Panc1 (cell line): Measurements from ENCODE around the gene NSD1. TPM values are rescaled to one million over a fixed set of nuclear protein-coding genes. Genes with fewer than 3 reads are reported as not detected.

Experiments
- ATAC-seq: fragments of 200-7000 bp; cut with Tn5 transposase; 2 replicates; pipeline ENCODE4 v1.9.1; 2020; ENCODE audit warnings: mild to moderate bottlenecking, moderate library complexity
- BruUV-seq: library from RNA; stranded (reverse); fragments of 400-500 nt; replicated peaks from 2 replicates; lab custom pipeline; 2021; lab: Mats Ljungman, UMichigan
- CTCF ChIA-PET: fragments of 300-600 bp; sonication (Branson Sonifier 250); formaldehyde crosslinking; loops from one replicate; lab custom pipeline; 2022; ENCODE audit warnings: antibody characterized with exemption; lab: Charles Lee
- POLR2A ChIA-PET: fragments of 300-600 bp; sonication (Branson Sonifier 250); formaldehyde crosslinking; loops from one replicate; lab custom pipeline; 2022; ENCODE audit warnings: antibody characterized with exemption; lab: Charles Lee
- DNase-seq: peaks from one replicate; pipeline ENCODE4 v3.0.0-alpha.2; 2010; ENCODE audit warnings: low read depth, low spot score
- H3K27ac ChIP-seq: 2 replicates; pipeline ENCODE4 v1.5.1; 2011; ENCODE audit warnings: mild to moderate bottlenecking, low read length, inconsistent platforms
- H3K27me3 ChIP-seq: fragments of 200-500 bp; sonication (Bioruptor generic); 2 replicates; pipeline ENCODE4 v1.6.0; 2014; ENCODE audit warnings: low read length, inconsistent platforms; ENCODE audit not compliant: control insufficient read depth, insufficient read depth
- H3K36me3 ChIP-seq: fragments of 200-500 bp; sonication (Bioruptor generic); 2 replicates; pipeline ENCODE4 v1.5.1; 2014; ENCODE audit warnings: inconsistent platforms, mild to moderate bottlenecking, low read length, moderate library complexity; ENCODE audit not compliant: control insufficient read depth, insufficient read depth
- H3K4me1 ChIP-seq: 2 replicates; pipeline ENCODE4 v1.5.1; 2011; ENCODE audit warnings: inconsistent platforms, mild to moderate bottlenecking, low read length, moderate library complexity; ENCODE audit not compliant: control insufficient read depth, insufficient read depth
- H3K4me3 ChIP-seq, 2 experiments: 2 replicates each; pipeline ENCODE4 v1.5.1; 2011 to 2012; ENCODE audit warnings: low read depth in 2 of 2, low read length in 2 of 2, mild to moderate bottlenecking in 2 of 2, inconsistent platforms in 1 of 2, moderate library complexity in 1 of 2
- H3K9me3 ChIP-seq: fragments of 200-500 bp; sonication (Bioruptor generic); 2 replicates; pipeline ENCODE4 v1.5.1; 2014; ENCODE audit warnings: low read depth, mild to moderate bottlenecking, inconsistent platforms, low read length, moderate library complexity; ENCODE audit not compliant: control insufficient read depth, insufficient read depth
- CTCF ChIP-seq: fragments of 450-650 bp; IDR thresholded peaks from 2 replicates; pipeline ENCODE4 v1.5.1; 2017; ENCODE audit warnings: mild to moderate bottlenecking
- POLR2AphosphoS5 ChIP-seq: IDR thresholded peaks from 2 replicates; pipeline ENCODE4 v1.6.1; 2012; ENCODE audit warnings: mild to moderate bottlenecking, low read depth, low read length, moderate library complexity
- REST ChIP-seq, 2 experiments: IDR thresholded peaks; 2 replicates each; pipeline ENCODE4 v1.6.1; 2011 to 2012; ENCODE audit warnings: low read depth in 2 of 2, control low read depth in 1 of 2, low read length in 1 of 2, mild to moderate bottlenecking in 1 of 2, moderate library complexity in 1 of 2; ENCODE audit not compliant: insufficient read depth in 1 of 2
- SIN3A ChIP-seq: IDR thresholded peaks from 2 replicates; pipeline ENCODE4 v1.6.1; 2012; ENCODE audit warnings: low read depth, mild to moderate bottlenecking, low read length, moderate library complexity, borderline replicate concordance; ENCODE audit not compliant: insufficient read depth
- TCF7L2 ChIP-seq: IDR thresholded peaks from 2 replicates; pipeline ENCODE4 v1.6.1; 2011; ENCODE audit warnings: mild to moderate bottlenecking, low read depth, low read length, inconsistent platforms
- in situ Hi-C: cut with HindIII; loops from 2 replicates; pipeline ENCODE4 v1.10.0; 2016; ENCODE audit warnings: low sequenced_read_pairs, low pct_unique_long_range_greater_than_20kb
- intact Hi-C: fragments of 100-400 bp; cut with micrococcal nuclease; formaldehyde crosslinking; loops from one replicate; pipeline ENCODE4 v1.10.0; 2022; ENCODE audit not compliant: unreplicated experiment
- total RNA-seq: library from RNA; stranded (reverse); gene quantifications from one replicate; pipeline ENCODE4 v1.2.1, GENCODE V29; 2021; ENCODE audit not compliant: unreplicated experiment

The NSD1 gene
- total RNA-seq, 1 experiment from 2014 or later = 58.7 TPM

GRCh38 chr5:177270653-177271052 lies 137.1 kb downstream of the NSD1 start:
- no peak for ATAC-seq
- Histone ChIP-seq H3K27me3 (no peaks in the 10 kb centered on the region), H3K36me3 (peaks cover 21% of the 10 kb centered on the region), H3K4me3 (no peak overlapping the region), H3K9me3 (no peaks in the 10 kb centered on the region), H3K27ac (no peak overlapping the region), H3K4me1 (no peaks in the 10 kb centered on the region)
- DNase-seq = no peak
- intact Hi-C loops = no loop called here
- in situ Hi-C loops = no loop called here
- POLR2A ChIA-PET = no interaction called here
- BruUV-seq = no TSS peak
- CTCF ChIA-PET = interaction anchor here (0.6 kb wide), 1 partner anchor 158 kb away, joined by 3 read pairs; no protein-coding TSS in a partner anchor
- TF ChIP-seq TCF7L2 (no peak), SIN3A (no peak), POLR2AphosphoS5 (no peak), CTCF (no peak), REST (IDR thresholded peaks at IDR 0.05; ENCODE audit: insufficient read depth in 1 of 2, low read depth in 2 of 2, low read length in 1 of 2) (no peak)

GRCh38 chr5:177271113-177271512 lies 137.5 kb downstream of the NSD1 start:
- Histone ChIP-seq H3K27me3 (no peaks in the 10 kb centered on the region), H3K36me3 (peaks cover 21% of the 10 kb centered on the region), H3K9me3 (no peaks in the 10 kb centered on the region), H3K27ac (no peak overlapping the region), H3K4me1 (no peaks in the 10 kb centered on the region), H3K4me3 (no peak overlapping the region)
- no peak for TF ChIP-seq CTCF
- no peak for TF ChIP-seq REST (IDR thresholded peaks at IDR 0.05; ENCODE audit: insufficient read depth in 1 of 2, low read depth in 2 of 2, low read length in 1 of 2)
- no peak for TF ChIP-seq POLR2AphosphoS5
- no peak for TF ChIP-seq SIN3A
- no peak for TF ChIP-seq TCF7L2
- DNase-seq (no peak), ATAC-seq (no peak)
- ChIA-PET POLR2A (no interaction called here), CTCF (interaction anchor here (0.6 kb wide), 1 partner anchor 158 kb away, joined by 3 read pairs; no protein-coding TSS in a partner anchor)
- no TSS peak for BruUV-seq
- intact Hi-C loops (no loop called here), in situ Hi-C loops (no loop called here)
